ENCODE results near the gene CNOT2. TPM values are rescaled to one million over a fixed set of nuclear protein-coding genes. Genes with fewer than 3 reads are reported as not detected.
"Not testable (repeated sequence)": the region's sequence is repeated elsewhere in the genome, so short reads cannot be mapped to it uniquely, and the experiment has no call there.

The CNOT2 gene
- total RNA-seq, 2 donors from 2014 or later, result 54.5 to 55.5 TPM

DNA sequence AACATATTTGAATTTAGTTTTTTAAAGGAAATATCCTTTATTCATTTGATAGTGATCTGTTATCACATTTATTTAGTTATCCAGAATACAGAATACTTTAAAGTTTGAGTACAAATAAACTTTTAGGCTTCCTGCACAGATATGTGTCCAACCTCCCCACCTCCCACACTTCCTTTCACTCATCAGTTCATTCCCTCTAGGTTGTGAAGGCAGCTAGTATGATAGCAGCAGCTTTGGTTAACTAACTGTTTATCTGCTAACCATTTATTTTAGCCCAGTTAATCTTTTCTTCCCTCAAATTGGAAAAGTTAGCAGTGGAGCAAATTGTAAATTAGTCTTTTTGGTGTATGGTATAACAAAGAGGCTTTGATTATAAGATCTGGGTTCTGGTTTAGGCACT is 35.7 kb downstream of the CNOT2 start:
- TF ChIP-seq, protein P1, sequence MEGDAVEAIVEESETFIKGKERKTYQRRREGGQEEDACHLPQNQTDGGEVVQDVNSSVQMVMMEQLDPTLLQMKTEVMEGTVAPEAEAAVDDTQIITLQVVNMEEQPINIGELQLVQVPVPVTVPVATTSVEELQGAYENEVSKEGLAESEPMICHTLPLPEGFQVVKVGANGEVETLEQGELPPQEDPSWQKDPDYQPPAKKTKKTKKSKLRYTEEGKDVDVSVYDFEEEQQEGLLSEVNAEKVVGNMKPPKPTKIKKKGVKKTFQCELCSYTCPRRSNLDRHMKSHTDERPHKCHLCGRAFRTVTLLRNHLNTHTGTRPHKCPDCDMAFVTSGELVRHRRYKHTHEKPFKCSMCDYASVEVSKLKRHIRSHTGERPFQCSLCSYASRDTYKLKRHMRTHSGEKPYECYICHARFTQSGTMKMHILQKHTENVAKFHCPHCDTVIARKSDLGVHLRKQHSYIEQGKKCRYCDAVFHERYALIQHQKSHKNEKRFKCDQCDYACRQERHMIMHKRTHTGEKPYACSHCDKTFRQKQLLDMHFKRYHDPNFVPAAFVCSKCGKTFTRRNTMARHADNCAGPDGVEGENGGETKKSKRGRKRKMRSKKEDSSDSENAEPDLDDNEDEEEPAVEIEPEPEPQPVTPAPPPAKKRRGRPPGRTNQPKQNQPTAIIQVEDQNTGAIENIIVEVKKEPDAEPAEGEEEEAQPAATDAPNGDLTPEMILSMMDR (IDR thresholded peaks at IDR 0.05), result no peak
- DNase-seq (ENCODE audit: low spot score), result no peak
- no peaks in the 10 kb centered on the region for H3K27me3 ChIP-seq
- no peaks in the 10 kb centered on the region for H3K4me1 ChIP-seq
- H3K9me3 ChIP-seq, result no peaks in the 10 kb centered on the region
- H3K27ac ChIP-seq, result no peak overlapping the region
- H3K4me3 ChIP-seq, result no peak overlapping the region
- no peaks in the 10 kb centered on the region for H3K36me3 ChIP-seq

DNA sequence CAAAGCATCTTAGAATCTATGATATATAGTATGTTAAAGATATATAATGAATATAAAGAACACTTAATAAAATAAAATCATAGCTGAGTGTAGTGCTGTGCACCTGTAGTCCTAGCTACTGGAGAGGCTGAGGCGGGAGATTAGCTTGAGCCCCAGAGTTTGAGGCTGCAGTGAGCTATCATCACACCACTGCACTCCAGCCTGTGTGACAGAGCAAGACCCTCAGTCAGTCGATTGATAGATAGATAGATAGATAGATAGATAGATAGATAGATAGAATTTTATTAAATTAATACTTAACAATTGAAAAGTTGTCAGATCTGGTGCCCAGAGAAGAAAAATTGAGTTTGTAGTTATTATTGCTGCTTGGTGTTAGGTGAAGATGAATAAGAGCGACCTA is 40.0 kb downstream of the CNOT2 start:
- DNase-seq (ENCODE audit: low spot score), result no peak
- Histone ChIP-seq H3K9me3 (no peaks in the 10 kb centered on the region), H3K27me3 (no peaks in the 10 kb centered on the region), H3K4me1 (no peaks in the 10 kb centered on the region), H3K27ac (no peak overlapping the region), H3K36me3 (no peaks in the 10 kb centered on the region), H3K4me3 (no peak overlapping the region)
- TF ChIP-seq, protein P1 (IDR thresholded peaks at IDR 0.05), result no peak

DNA sequence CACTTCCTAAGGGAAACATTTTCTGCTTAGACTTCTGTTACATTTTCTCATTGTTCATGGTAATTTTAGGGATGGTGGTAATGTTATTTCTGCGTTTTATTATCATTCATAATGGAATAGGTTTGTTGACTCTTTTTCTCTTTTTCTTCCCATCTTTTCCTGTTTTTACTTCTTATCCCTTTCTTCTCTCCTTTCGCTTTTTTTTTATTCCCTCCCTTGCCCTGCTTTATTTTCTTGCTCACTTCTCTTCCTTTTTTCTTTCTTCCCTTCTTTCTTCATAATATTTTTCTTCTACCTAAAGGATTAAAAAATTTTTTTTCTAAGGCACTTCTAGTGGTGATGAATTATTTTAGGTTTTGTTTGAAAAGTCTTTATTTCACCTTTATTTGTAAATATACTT is 45.6 kb downstream of the CNOT2 start:
- H3K4me1 ChIP-seq, result peaks cover 0 to 13% of the 10 kb centered on the region in 2 donors
- H3K27me3 ChIP-seq, result no peaks in the 10 kb centered on the region
- no peak overlapping the region for H3K27ac ChIP-seq
- TF ChIP-seq, protein P1 (IDR thresholded peaks at IDR 0.05), result no peak
- no peak for DNase-seq (ENCODE audit: low spot score)
- no peaks in the 10 kb centered on the region for H3K9me3 ChIP-seq
- no peak overlapping the region for H3K4me3 ChIP-seq
- peaks cover 5% of the 10 kb centered on the region for H3K36me3 ChIP-seq

- Histone ChIP-seq H3K36me3 (peaks cover 5% of the 10 kb centered on the region), H3K27me3 (no peaks in the 10 kb centered on the region), H3K4me3 (no peak overlapping the region), H3K27ac (no peak overlapping the region), H3K4me1 (peaks cover 0 to 13% of the 10 kb centered on the region in 2 donors), H3K9me3 (no peaks in the 10 kb centered on the region)
- TF ChIP-seq, protein P1 (IDR thresholded peaks at IDR 0.05), result no peak
- no peak for DNase-seq (ENCODE audit: low spot score)
Measured at GRCh38 chr12:70290116-70290515, 46.9 kb downstream of the CNOT2 start.

DNA sequence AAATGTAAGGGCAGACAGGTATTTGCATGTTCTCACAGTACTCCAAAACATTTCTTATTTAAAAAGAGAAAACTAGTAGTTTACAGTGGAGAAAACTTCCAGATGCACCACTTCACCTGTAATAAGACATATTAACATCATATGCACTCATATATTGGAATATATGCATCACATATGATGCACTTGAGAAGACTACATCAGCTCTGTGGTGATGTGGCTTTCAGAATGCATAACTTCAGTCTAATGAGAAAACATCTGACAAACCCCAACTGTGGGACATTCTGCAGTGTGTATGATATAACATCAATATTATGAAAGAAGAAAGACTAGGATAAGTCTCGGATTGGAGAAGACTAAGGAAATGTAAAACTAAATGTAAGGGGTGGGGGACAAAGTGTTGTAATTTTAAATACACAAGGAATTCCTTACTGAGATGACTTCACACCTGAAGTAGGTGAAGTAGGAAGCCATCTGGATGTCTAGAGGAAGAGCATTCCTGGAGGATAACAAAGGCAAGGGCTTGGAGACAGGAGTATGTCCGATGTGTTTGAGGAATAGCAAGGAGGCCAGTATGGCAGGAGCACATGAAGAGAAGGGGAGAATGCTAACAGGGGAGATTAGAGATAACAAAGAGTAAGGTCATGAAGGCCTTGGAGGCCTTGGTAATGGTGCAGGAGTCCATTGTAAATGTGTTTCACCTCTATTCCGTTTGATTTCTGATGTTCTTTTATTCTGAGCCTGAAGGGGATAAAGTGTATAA is 49.0 kb downstream of the CNOT2 start:
- Histone ChIP-seq H3K27me3 (no peaks in the 10 kb centered on the region), H3K9me3 (no peaks in the 10 kb centered on the region), H3K36me3 (peaks cover 5% of the 10 kb centered on the region), H3K4me1 (peaks cover 0 to 13% of the 10 kb centered on the region in 2 donors), H3K27ac (no peak overlapping the region), H3K4me3 (no peak overlapping the region)
- TF ChIP-seq, protein P1 (IDR thresholded peaks at IDR 0.05), result no peak
- no peak for DNase-seq (ENCODE audit: low spot score)

- not testable (repeated sequence) for H3K27ac ChIP-seq; H3K36me3 ChIP-seq; H3K4me1 ChIP-seq; H3K4me3 ChIP-seq; H3K27me3 ChIP-seq; DNase-seq (ENCODE audit: low spot score); H3K9me3 ChIP-seq
Measured at GRCh38 chr12:70304684-70305555, 61.7 kb downstream of the CNOT2 start.

Data from right atrium auricular region (tissue), 2 donors.